DND-41 (cell line): Measurements from ENCODE around the gene HDAC8.

Source experiments
- CTCF ChIP-seq: IDR thresholded peaks from 2 replicates; pipeline ENCODE4 v1.5.1; 2012; ENCODE audit warnings: borderline replicate concordance, low read length, moderate library complexity, mild to moderate bottlenecking; ENCODE audit not compliant: poor library complexity, severe bottlenecking; ENCODE audit errors: extremely low read depth
- EZH2 ChIP-seq: IDR thresholded peaks from 3 replicates; pipeline ENCODE4 v1.6.1; 2012; ENCODE audit warnings: borderline replicate concordance, low read depth, mild to moderate bottlenecking, moderate library complexity, low read length, inconsistent platforms; ENCODE audit not compliant: severe bottlenecking

- no peak for TF ChIP-seq CTCF
- no peak for TF ChIP-seq EZH2
Measured at GRCh38 chrX:72466493-72466892, 106.2 kb downstream of the HDAC8 start.
